ENCODE measurements around the gene IMPDH2.

DNA sequence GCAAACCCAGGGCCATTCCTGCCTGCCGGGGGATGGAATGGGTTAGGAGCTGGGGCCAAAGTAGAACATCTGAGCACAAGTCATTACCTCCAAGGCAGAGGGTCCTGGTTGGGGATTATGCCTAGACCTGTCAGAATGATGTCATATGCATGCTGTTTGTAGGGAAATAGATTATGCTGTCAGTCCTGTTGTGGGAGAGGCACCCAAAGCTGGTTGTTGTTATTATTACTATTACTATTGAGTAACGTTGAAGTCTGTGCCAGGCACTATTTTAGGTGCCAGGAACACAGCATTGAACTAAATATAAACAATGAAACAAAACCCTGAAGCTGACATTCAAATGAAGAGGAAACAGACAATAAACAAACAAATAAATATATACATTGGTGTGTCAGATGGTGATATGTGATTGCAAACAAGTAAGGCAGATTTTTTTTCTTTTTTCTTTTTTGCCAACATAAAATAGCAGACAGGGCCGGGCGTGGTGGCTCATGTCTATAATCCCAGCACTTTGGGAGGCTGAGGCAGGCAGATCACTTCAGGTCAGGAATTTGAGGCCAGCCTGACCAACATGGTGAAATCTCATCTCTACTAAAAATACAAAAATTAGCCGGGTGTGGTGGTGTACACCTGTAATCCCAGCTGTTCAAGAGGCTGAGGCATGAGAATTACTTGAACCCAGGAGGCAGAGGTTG lies 37.2 kb downstream of the IMPDH2 start:
- TF ChIP-seq EZH2 (IDR thresholded peaks at IDR 0.05) (no peak), POLR2AphosphoS5 (IDR thresholded peaks at IDR 0.05; ENCODE audit: borderline replicate concordance, low read depth, low read length) (no peak)

Data from SK-N-MC (cell line).